ENCODE results near the gene LRBA.
"Not testable (repeated sequence)": the region's sequence is repeated elsewhere in the genome, so short reads cannot be mapped to it uniquely, and the experiment has no call there.

Gene LRBA

GRCh38 chr4:150668824-150669223 lies 346.3 kb downstream of the LRBA start:
- no peak for DNase-seq (ENCODE audit: low read depth)

- DNase-seq (ENCODE audit: low read depth): no peak
Measured at GRCh38 chr4:150664935-150665334, 350.1 kb downstream of the LRBA start.

GRCh38 chr4:150662686-150663085 lies 352.4 kb downstream of the LRBA start:
- no peak for DNase-seq (ENCODE audit: low read depth)

GRCh38 chr4:150661551-150661950 lies 353.5 kb downstream of the LRBA start:
- not testable (repeated sequence) for DNase-seq (ENCODE audit: low read depth)

GRCh38 chr4:150658258-150658657 lies 356.8 kb downstream of the LRBA start:
- DNase-seq (ENCODE audit: low read depth): not testable (repeated sequence)

- no peak for DNase-seq (ENCODE audit: low read depth)
Measured at GRCh38 chr4:150656891-150657290, 358.2 kb downstream of the LRBA start.

- DNase-seq (ENCODE audit: low read depth): no peak
Measured at GRCh38 chr4:150650751-150651150, 364.3 kb downstream of the LRBA start.

- DNase-seq (ENCODE audit: low read depth): no peak
Measured at GRCh38 chr4:150648123-150648522, 367.0 kb downstream of the LRBA start.

GRCh38 chr4:150647008-150647407 lies 368.1 kb downstream of the LRBA start:
- DNase-seq (ENCODE audit: low read depth): no peak

GRCh38 chr4:150641612-150642011 lies 373.5 kb downstream of the LRBA start:
- no peak for DNase-seq (ENCODE audit: low read depth)

- no peak for DNase-seq (ENCODE audit: low read depth)
Measured at GRCh38 chr4:150632639-150633038, 382.4 kb downstream of the LRBA start.

- DNase-seq (ENCODE audit: low read depth): no peak
Measured at GRCh38 chr4:150628073-150628472, 387.0 kb downstream of the LRBA start.

- DNase-seq (ENCODE audit: low read depth): no peak
Measured at GRCh38 chr4:150625033-150625432, 390.1 kb downstream of the LRBA start.

GRCh38 chr4:150624055-150624454 lies 391.0 kb downstream of the LRBA start:
- DNase-seq (ENCODE audit: low read depth): no peak

GRCh38 chr4:150619042-150619441 lies 396.0 kb downstream of the LRBA start:
- DNase-seq (ENCODE audit: low read depth): no peak

GRCh38 chr4:150609131-150609530 lies 406.0 kb downstream of the LRBA start:
- DNase-seq (ENCODE audit: low read depth): no peak

GRCh38 chr4:150600812-150601445 lies 414.2 kb downstream of the LRBA start:
- DNase-seq (ENCODE audit: low read depth): no peak

GRCh38 chr4:150599547-150599946 lies 415.5 kb downstream of the LRBA start:
- DNase-seq (ENCODE audit: low read depth): no peak

- no peak for DNase-seq (ENCODE audit: low read depth)
Measured at GRCh38 chr4:150598909-150599308, 416.2 kb downstream of the LRBA start.

- DNase-seq (ENCODE audit: low read depth): no peak
Measured at GRCh38 chr4:150593996-150594395, 421.1 kb downstream of the LRBA start.

- no peak for DNase-seq (ENCODE audit: low read depth)
Measured at GRCh38 chr4:150591904-150592303, 423.2 kb downstream of the LRBA start.

- no peak for DNase-seq (ENCODE audit: low read depth)
Measured at GRCh38 chr4:150591406-150591805, 423.7 kb downstream of the LRBA start.

- DNase-seq (ENCODE audit: low read depth): no peak
Measured at GRCh38 chr4:150590631-150591030, 424.5 kb downstream of the LRBA start.

- DNase-seq (ENCODE audit: low read depth): no peak
Measured at GRCh38 chr4:150589157-150589556, 425.9 kb downstream of the LRBA start.

- DNase-seq (ENCODE audit: low read depth): no peak
Measured at GRCh38 chr4:150588316-150588715, 426.8 kb downstream of the LRBA start.

Measured in activated T-helper 1 cell treated with Interleukin-2 at 50 U/mL for 16 hours (primary cell).